CD4-positive, alpha-beta T cell treated with Interleukin-21 for 1 hour (primary cell): ENCODE measurements around the gene ITPK1.

Source experiments
- DNase-seq: peaks from one replicate; pipeline ENCODE4 v3.0.0-alpha.2; 2020

The ITPK1 gene

GRCh38 chr14:93057586-93058280 lies 58.0 kb downstream of the ITPK1 start:
- no peak for DNase-seq

GRCh38 chr14:93056840-93057585 lies 58.7 kb downstream of the ITPK1 start:
- no peak for DNase-seq

GRCh38 chr14:93056166-93056839 lies 59.4 kb downstream of the ITPK1 start:
- peak; percentile 33 for DNase-seq

- no peak for DNase-seq
Measured at GRCh38 chr14:93055651-93056115, 60.0 kb downstream of the ITPK1 start.

GRCh38 chr14:93054876-93055275 lies 60.8 kb downstream of the ITPK1 start:
- no peak for DNase-seq

- DNase-seq = no peak
Measured at GRCh38 chr14:93054006-93054405, 61.7 kb downstream of the ITPK1 start.

GRCh38 chr14:93051600-93052546 lies 63.9 kb downstream of the ITPK1 start:
- no peak for DNase-seq

GRCh38 chr14:93050761-93051160 lies 65.0 kb downstream of the ITPK1 start:
- DNase-seq = no peak

GRCh38 chr14:93049867-93050331 lies 65.8 kb downstream of the ITPK1 start:
- DNase-seq = no peak

GRCh38 chr14:93049315-93049714 lies 66.4 kb downstream of the ITPK1 start:
- no peak for DNase-seq

GRCh38 chr14:93048843-93049242 lies 66.9 kb downstream of the ITPK1 start:
- DNase-seq = no peak

GRCh38 chr14:93047661-93048060 lies 68.1 kb downstream of the ITPK1 start:
- DNase-seq = no peak

- DNase-seq = no peak
Measured at GRCh38 chr14:93047157-93047556, 68.6 kb downstream of the ITPK1 start.

GRCh38 chr14:93046705-93047050 lies 69.0 kb downstream of the ITPK1 start:
- no peak for DNase-seq

- no peak for DNase-seq
Measured at GRCh38 chr14:93045965-93046704, 69.6 kb downstream of the ITPK1 start.

- no peak for DNase-seq
Measured at GRCh38 chr14:93045211-93045674, 70.5 kb downstream of the ITPK1 start.

GRCh38 chr14:93044556-93044955 lies 71.2 kb downstream of the ITPK1 start:
- DNase-seq = no peak

- DNase-seq = no peak
Measured at GRCh38 chr14:93044121-93044520, 71.6 kb downstream of the ITPK1 start.

- no peak for DNase-seq
Measured at GRCh38 chr14:93042968-93043940, 72.5 kb downstream of the ITPK1 start.

GRCh38 chr14:93041830-93042229 lies 73.9 kb downstream of the ITPK1 start:
- no peak for DNase-seq

GRCh38 chr14:93040982-93041381 lies 74.7 kb downstream of the ITPK1 start:
- no peak for DNase-seq
